Measurements from ENCODE around the gene EP400.

Gene EP400

DNA sequence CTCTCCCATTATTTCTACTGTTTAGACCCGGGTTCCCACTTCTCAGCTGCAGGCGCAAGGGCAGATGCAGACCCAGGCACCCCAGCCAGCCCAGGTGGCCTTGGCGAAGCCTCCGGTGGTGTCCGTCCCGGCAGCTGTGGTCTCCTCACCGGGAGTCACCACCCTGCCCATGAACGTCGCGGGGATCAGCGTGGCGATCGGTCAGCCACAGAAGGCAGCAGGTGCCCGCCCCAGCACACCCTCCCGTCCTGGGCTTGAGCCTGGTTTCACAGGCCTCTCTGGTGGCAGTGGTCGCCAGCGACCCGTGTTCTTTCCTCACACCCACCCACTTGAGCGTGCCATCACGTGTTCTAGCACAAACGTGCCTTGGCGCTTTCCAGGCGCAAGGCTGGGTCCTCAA, 117.0 kb downstream of the EP400 start:
- no peaks in the 10 kb centered on the region for H3K27me3 Mint-ChIP-seq (ENCODE audit: low read depth)
- H3K36me3 Mint-ChIP-seq (ENCODE audit: low read depth), result peaks cover 41% of the 10 kb centered on the region
- TF ChIP-seq, protein P1, sequence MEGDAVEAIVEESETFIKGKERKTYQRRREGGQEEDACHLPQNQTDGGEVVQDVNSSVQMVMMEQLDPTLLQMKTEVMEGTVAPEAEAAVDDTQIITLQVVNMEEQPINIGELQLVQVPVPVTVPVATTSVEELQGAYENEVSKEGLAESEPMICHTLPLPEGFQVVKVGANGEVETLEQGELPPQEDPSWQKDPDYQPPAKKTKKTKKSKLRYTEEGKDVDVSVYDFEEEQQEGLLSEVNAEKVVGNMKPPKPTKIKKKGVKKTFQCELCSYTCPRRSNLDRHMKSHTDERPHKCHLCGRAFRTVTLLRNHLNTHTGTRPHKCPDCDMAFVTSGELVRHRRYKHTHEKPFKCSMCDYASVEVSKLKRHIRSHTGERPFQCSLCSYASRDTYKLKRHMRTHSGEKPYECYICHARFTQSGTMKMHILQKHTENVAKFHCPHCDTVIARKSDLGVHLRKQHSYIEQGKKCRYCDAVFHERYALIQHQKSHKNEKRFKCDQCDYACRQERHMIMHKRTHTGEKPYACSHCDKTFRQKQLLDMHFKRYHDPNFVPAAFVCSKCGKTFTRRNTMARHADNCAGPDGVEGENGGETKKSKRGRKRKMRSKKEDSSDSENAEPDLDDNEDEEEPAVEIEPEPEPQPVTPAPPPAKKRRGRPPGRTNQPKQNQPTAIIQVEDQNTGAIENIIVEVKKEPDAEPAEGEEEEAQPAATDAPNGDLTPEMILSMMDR (IDR thresholded peaks at IDR 0.05; ENCODE audit: unreplicated experiment in 3 of 3), result no peak
- no peak overlapping the region for H3K4me3 Mint-ChIP-seq
- peaks cover 12% of the 10 kb centered on the region for H3K4me1 Mint-ChIP-seq
- H3K9me3 Mint-ChIP-seq, result no peaks in the 10 kb centered on the region
- H3K27ac Mint-ChIP-seq, result no peak overlapping the region

DNA sequence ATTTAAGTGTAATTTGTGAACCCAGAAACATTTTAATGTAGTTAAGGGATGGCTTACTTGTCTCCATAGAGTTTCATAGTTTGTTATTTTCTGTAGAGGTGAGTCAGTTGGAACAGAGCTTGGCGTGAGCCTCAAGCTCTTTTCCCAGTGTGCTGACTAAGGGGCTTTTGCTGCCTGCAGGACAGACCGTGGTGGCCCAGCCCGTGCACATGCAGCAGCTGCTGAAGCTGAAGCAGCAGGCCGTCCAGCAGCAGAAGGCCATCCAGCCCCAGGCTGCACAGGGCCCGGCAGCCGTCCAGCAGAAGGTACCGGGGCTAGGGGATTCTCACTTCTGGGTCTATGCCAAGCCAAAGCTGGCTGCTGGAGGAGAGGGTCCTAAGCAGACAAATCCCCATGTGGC, 117.4 kb downstream of the EP400 start:
- Mint-ChIP-seq H3K4me3 (no peak overlapping the region), H3K27me3 (ENCODE audit: low read depth) (no peaks in the 10 kb centered on the region), H3K4me1 (peaks cover 12% of the 10 kb centered on the region), H3K36me3 (ENCODE audit: low read depth) (peaks cover 43% of the 10 kb centered on the region), H3K27ac (no peak overlapping the region), H3K9me3 (no peaks in the 10 kb centered on the region)
- TF ChIP-seq, protein P1 (IDR thresholded peaks at IDR 0.05; ENCODE audit: unreplicated experiment in 3 of 3), result no peak

GRCh38 chr12:132068250-132068649, 118.5 kb downstream of the EP400 start:
- Mint-ChIP-seq H3K27ac (no peak overlapping the region), H3K9me3 (no peaks in the 10 kb centered on the region), H3K36me3 (ENCODE audit: low read depth) (peaks cover 43% of the 10 kb centered on the region), H3K27me3 (ENCODE audit: low read depth) (no peaks in the 10 kb centered on the region), H3K4me1 (peaks cover 12% of the 10 kb centered on the region), H3K4me3 (no peak overlapping the region)
- TF ChIP-seq, protein P1 (IDR thresholded peaks at IDR 0.05; ENCODE audit: unreplicated experiment in 3 of 3), result no peak

- Mint-ChIP-seq H3K4me1 (peaks cover 12% of the 10 kb centered on the region), H3K27ac (no peak overlapping the region), H3K36me3 (ENCODE audit: low read depth) (peaks cover 45% of the 10 kb centered on the region), H3K27me3 (ENCODE audit: low read depth) (no peaks in the 10 kb centered on the region), H3K9me3 (no peaks in the 10 kb centered on the region), H3K4me3 (no peak overlapping the region)
- TF ChIP-seq, protein P1 (IDR thresholded peaks at IDR 0.05; ENCODE audit: unreplicated experiment in 3 of 3), result no peak
Measured at GRCh38 chr12:132069336-132069985, 119.7 kb downstream of the EP400 start.

DNA sequence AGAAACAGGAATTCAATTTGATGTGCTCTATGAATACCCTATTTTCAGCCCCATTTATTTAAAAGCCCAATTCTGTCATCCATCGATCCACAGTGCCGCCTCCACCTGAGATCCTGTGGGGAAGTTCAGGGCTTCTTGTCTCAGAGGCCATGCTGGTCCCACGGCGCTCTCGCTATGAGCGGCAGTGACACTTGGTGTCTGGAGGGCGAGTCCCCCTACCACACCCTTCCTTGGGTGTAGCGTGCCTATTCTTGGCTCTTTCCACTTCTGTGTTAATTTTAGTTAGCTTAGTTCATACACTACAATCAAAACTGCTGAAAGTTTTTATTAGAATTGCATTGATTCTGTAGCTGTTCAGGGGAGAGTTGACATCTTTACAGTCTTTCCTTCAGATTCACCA, 120.6 kb downstream of the EP400 start:
- no peak overlapping the region for H3K27ac Mint-ChIP-seq
- H3K36me3 Mint-ChIP-seq (ENCODE audit: low read depth), result peaks cover 48% of the 10 kb centered on the region
- H3K4me1 Mint-ChIP-seq, result peaks cover 12% of the 10 kb centered on the region
- no peaks in the 10 kb centered on the region for H3K9me3 Mint-ChIP-seq
- H3K4me3 Mint-ChIP-seq, result no peak overlapping the region
- TF ChIP-seq, protein P1 (IDR thresholded peaks at IDR 0.05; ENCODE audit: unreplicated experiment in 3 of 3), result no peak
- no peaks in the 10 kb centered on the region for H3K27me3 Mint-ChIP-seq (ENCODE audit: low read depth)
